SU-DHL-6 (cell line): Measurements from ENCODE around the gene YIPF3.
"Not testable (repeated sequence)": the region's sequence is repeated elsewhere in the genome, so short reads cannot be mapped to it uniquely, and the experiment has no call there.

Source experiments
- H2AFZ ChIP-seq: fragments of 200-600 bp; sonication (generic); 2 replicates; pipeline ENCODE4 v1.6.1; 2014; ENCODE audit warnings: low read depth, mild to moderate bottlenecking, moderate library complexity, mixed read lengths, antibody characterized with exemption, low read length; ENCODE audit not compliant: severe bottlenecking
- H3F3A ChIP-seq: fragments of 200-600 bp; shearing (Covaris generic); 2 replicates; pipeline ENCODE4 v1.6.0; 2016; ENCODE audit warnings: antibody characterized with exemption, mild to moderate bottlenecking; ENCODE audit not compliant: insufficient read depth
- H3K27ac ChIP-seq: fragments of 200-600 bp; sonication (generic); 2 replicates; pipeline ENCODE4 v1.5.1; 2016; ENCODE audit warnings: low read depth, mild to moderate bottlenecking, low read length, moderate library complexity, mixed read lengths
- H3K27me3 ChIP-seq: fragments of 200-600 bp; sonication (generic), shearing (Covaris generic); 2 replicates; pipeline ENCODE4 v1.6.0; 2014; ENCODE audit warnings: mild to moderate bottlenecking, low read length
- H3K36me3 ChIP-seq: fragments of 200-600 bp; sonication (generic); 2 replicates; pipeline ENCODE4 v1.6.1; 2014; ENCODE audit warnings: mild to moderate bottlenecking, low read length, mixed read lengths
- H3K4me2 ChIP-seq: fragments of 300-600, 200-600 bp; shearing (Covaris generic), sonication (generic); 2 replicates; pipeline ENCODE4 v1.6.0; 2014; ENCODE audit warnings: low read length, low read depth, mild to moderate bottlenecking; ENCODE audit not compliant: poor library complexity, severe bottlenecking
- H3K4me3 ChIP-seq: fragments of 200-600 bp; sonication (generic); 2 replicates; pipeline ENCODE4 v1.5.1; 2014; ENCODE audit warnings: antibody characterized with exemption, low read length, mild to moderate bottlenecking, mixed read lengths; ENCODE audit not compliant: insufficient read depth, poor library complexity, severe bottlenecking
- H3K79me2 ChIP-seq: fragments of 200-600 bp; sonication (generic); 2 replicates; pipeline ENCODE4 v1.6.1; 2014; ENCODE audit warnings: mild to moderate bottlenecking, low read length, moderate library complexity; ENCODE audit not compliant: insufficient read depth
- H3K9ac ChIP-seq: fragments of 200-600 bp; sonication (generic); 2 replicates; pipeline ENCODE4 v1.7.0; 2014; ENCODE audit warnings: mild to moderate bottlenecking, low read length
- H3K9me2 ChIP-seq: fragments of 200-600 bp; sonication (generic); replicated peaks from 2 replicates; pipeline ENCODE4 v1.6.1; 2014; ENCODE audit warnings: low read length; ENCODE audit not compliant: insufficient read depth
- H3K9me3 ChIP-seq: fragments of 200-600 bp; sonication (generic); 2 replicates; pipeline ENCODE4 v1.6.1; 2014; ENCODE audit warnings: low read length, mixed read lengths; ENCODE audit not compliant: insufficient read depth
- H4K20me1 ChIP-seq: fragments of 200-600 bp; sonication (generic); 2 replicates; pipeline ENCODE4 v1.6.1; 2014; ENCODE audit warnings: low read depth, mild to moderate bottlenecking, antibody characterized with exemption, low read length, moderate library complexity, mixed read lengths
- EZH2phosphoT487 ChIP-seq: fragments of 200-600 bp; sonication (generic), shearing (Covaris generic); conservative IDR thresholded peaks from 2 replicates; pipeline ENCODE4 v1.6.1; 2018; ENCODE audit warnings: mild to moderate bottlenecking, antibody characterized with exemption, low read length, moderate library complexity, mixed read lengths
- TF ChIP-seq, protein P1 (sequence below): fragments of 200-600 bp; sonication (generic); IDR thresholded peaks from one replicate; pipeline ENCODE4 v1.5.1; 2017; ENCODE audit warnings: antibody characterized with exemption, mild to moderate bottlenecking, low read length, moderate library complexity; ENCODE audit not compliant: insufficient read depth, poor library complexity, severe bottlenecking

YIPF3 gene

DNA sequence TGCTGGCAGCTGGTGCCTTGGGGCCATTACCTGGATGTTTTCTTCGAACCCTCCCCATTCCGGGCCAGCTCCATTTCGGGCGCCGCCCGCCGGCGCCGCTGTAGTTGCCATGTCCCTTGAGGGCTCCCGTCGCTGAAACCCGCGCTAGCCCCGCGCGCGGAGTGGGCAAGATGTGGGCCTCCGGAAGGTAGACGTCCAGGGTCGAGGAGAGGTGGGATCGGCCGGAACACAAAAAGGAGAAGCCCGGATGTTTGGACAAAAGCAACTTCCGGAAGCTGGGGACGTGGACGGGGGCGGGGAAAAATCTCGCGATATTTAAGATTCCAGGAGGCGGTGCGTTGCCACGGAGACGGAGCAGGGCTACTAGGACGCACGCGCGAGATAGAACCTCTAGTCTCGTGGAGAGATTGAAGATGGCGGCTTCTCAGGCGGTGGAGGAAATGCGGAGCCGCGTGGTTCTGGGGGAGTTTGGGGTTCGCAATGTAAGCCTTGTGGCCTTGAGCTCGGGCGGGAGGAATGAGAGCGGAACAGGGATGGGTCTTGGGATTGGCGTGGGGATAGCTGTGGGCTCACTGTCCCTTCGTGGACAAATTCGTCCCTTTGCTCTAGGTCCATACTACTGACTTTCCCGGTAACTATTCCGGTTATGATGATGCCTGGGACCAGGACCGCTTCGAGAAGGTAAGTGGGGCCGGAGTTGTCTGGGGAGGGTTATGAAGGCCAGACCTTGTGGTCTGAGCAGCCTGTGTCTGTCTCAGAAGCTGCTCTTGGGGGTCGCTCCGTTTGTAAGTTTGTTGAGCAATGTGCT lies at the start of gene YIPF3, which contains the start of gene POLR1C:
Gene YIPF3 (minus strand): TSS at position 230 of the 808 bp plus-strand sequence. CDS start 119 bp downstream, at position 111.
Gene POLR1C (plus strand): TSS at position 393 of the 808 bp plus-strand sequence. CDS start 21 bp downstream, at position 414.
- peak within 1 kb of the TSS; percentile 82 for H2AFZ ChIP-seq

GRCh38 chr6:43559328-43559727 lies 42.6 kb upstream of the YIPF3 start:
- Histone ChIP-seq H3K9me2 (no peaks in the 10 kb centered on the region), H4K20me1 (no peaks in the 10 kb centered on the region), H3K27me3 (no peaks in the 10 kb centered on the region), H3K9me3 (no peaks in the 10 kb centered on the region), H3K36me3 (peaks cover 76% of the 10 kb centered on the region), H2AFZ (no peak overlapping the region), H3K79me2 (no peaks in the 10 kb centered on the region), H3K27ac (no peak overlapping the region), H3K9ac (no peak overlapping the region), H3K4me2 (no peak overlapping the region), H3F3A (peaks cover 4% of the 10 kb centered on the region; the same call in 1 of the 2 replicates), H3K4me3 (no peak overlapping the region)
- TF ChIP-seq EZH2phosphoT487 = no peak
- TF ChIP-seq, protein P1, sequence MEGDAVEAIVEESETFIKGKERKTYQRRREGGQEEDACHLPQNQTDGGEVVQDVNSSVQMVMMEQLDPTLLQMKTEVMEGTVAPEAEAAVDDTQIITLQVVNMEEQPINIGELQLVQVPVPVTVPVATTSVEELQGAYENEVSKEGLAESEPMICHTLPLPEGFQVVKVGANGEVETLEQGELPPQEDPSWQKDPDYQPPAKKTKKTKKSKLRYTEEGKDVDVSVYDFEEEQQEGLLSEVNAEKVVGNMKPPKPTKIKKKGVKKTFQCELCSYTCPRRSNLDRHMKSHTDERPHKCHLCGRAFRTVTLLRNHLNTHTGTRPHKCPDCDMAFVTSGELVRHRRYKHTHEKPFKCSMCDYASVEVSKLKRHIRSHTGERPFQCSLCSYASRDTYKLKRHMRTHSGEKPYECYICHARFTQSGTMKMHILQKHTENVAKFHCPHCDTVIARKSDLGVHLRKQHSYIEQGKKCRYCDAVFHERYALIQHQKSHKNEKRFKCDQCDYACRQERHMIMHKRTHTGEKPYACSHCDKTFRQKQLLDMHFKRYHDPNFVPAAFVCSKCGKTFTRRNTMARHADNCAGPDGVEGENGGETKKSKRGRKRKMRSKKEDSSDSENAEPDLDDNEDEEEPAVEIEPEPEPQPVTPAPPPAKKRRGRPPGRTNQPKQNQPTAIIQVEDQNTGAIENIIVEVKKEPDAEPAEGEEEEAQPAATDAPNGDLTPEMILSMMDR = no peak

More for the DNA sequence above, at the start of gene YIPF3, which contains the start of gene POLR1C:
- H3K27ac ChIP-seq = peak within 1 kb of the TSS; percentile 47
- no peaks in the 10 kb centered on the region for H4K20me1 ChIP-seq
- TF ChIP-seq EZH2phosphoT487 = no peak
- TF ChIP-seq, protein P1 = no peak
- peaks cover 44% of the 10 kb centered on the region for H3K79me2 ChIP-seq
- peak within 1 kb of the TSS; percentile 62 for H3K4me2 ChIP-seq
- no peaks in the 10 kb centered on the region for H3K9me2 ChIP-seq
- 0 out of 2 replicates have a peak, but pooled peaks cover 9% of the 10 kb centered on the region for H3F3A ChIP-seq
- H3K4me3 ChIP-seq = peak within 1 kb of the TSS; percentile 88
- H3K9me3 ChIP-seq = no peaks in the 10 kb centered on the region
- peak within 1 kb of the TSS; percentile 86 for H3K9ac ChIP-seq
- H3K27me3 ChIP-seq = no peaks in the 10 kb centered on the region
- H3K36me3 ChIP-seq = peaks cover 19% of the 10 kb centered on the region; the same call in 1 of the 2 replicates

DNA sequence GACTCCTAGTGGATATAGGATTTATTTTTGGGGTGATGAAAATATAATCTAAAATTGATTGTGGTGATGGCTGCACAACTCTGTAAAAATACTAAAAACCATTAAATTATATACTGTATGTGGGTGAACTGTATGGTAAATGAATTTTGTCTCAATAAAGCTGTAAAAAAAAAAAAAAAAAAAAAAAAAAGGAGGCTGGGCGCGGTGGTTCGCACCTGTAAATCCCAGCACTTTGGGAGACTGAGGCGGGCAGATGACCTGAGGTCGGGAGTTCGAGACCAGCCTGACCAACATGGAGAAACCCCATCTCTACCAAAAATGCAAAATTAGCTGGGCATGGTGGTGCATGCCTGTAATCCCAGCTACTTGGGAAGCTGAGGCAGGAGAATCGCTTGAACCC lies 40.9 kb upstream of the YIPF3 start:
- peaks cover 70% of the 10 kb centered on the region for H3K36me3 ChIP-seq
- not testable (repeated sequence) for H3K4me2 ChIP-seq, H2AFZ ChIP-seq, H4K20me1 ChIP-seq, H3K9me2 ChIP-seq, H3F3A ChIP-seq, H3K79me2 ChIP-seq, H3K4me3 ChIP-seq, H3K9ac ChIP-seq, H3K9me3 ChIP-seq, H3K27ac ChIP-seq, H3K27me3 ChIP-seq

- H3K36me3 ChIP-seq = peaks cover 68% of the 10 kb centered on the region
- no peaks in the 10 kb centered on the region for H4K20me1 ChIP-seq
- 0 out of 2 replicates have a peak, but pooled peaks cover 3% of the 10 kb centered on the region for H3F3A ChIP-seq
- H3K9me3 ChIP-seq = no peaks in the 10 kb centered on the region
- H2AFZ ChIP-seq = no peak overlapping the region
- H3K4me3 ChIP-seq = no peak overlapping the region
- H3K79me2 ChIP-seq = no peaks in the 10 kb centered on the region
- H3K4me2 ChIP-seq = no peak overlapping the region
- no peak overlapping the region for H3K9ac ChIP-seq
- H3K27ac ChIP-seq = no peak overlapping the region
- H3K9me2 ChIP-seq = no peaks in the 10 kb centered on the region
- TF ChIP-seq, protein P1 = no peak
- no peak for TF ChIP-seq EZH2phosphoT487
- H3K27me3 ChIP-seq = no peaks in the 10 kb centered on the region
These were observed 30.5 kb upstream of the YIPF3 start for GRCh38 chr6:43547222-43547621.
